Retinal pigment epithelial cell (primary cell): ENCODE results near the gene SEPSECS.

ENCODE experiments used
- DNase-seq: peaks from one replicate; pipeline ENCODE4 v3.0.0-alpha.2; 2010; ENCODE audit warnings: low read depth
- H3K4me3 ChIP-seq: 2 replicates; pipeline ENCODE4 v1.5.1; 2011; ENCODE audit warnings: mild to moderate bottlenecking, low read length, control low read depth, moderate library complexity
- CTCF ChIP-seq: conservative IDR thresholded peaks from 2 replicates; pipeline ENCODE4 v1.5.1; 2011; ENCODE audit warnings: low read depth, low read length, control low read depth, inconsistent platforms

The SEPSECS gene

DNA sequence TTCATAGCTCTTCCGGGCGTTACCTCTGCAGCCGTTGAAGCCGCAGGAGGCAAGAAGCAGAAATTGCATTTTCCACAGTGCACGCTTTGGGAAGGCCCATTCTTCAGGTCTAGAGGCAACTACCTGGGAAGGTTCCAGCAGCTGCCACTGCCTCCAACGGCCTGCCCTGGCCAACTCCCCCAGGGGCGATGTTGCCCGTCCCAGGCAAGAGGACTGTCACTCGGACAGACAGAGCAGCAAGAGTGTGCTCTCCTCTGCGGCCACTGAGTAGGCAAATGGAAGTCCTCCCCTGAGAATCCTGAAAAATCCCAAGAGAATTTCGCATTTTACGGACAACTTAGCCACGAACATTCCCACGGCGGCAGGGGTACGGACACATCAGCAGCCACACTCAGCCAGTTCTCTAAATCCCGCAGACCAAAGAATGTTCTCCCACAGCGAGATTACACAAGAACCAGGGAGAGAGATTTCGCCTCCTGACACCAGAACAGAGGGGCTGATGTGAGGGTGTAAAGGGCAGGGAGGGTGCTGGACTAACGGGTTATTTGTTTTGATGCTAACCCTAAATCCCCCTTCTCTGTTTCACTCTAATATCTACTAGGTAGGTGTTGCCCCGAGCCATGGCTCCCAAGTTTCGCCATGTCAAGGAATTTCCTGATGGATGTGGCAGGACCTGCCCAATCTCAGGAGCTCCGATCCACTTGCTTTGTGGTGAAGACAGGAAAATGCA lies 63.8 kb downstream of the SEPSECS start:
- DNase-seq = no peak
- TF ChIP-seq CTCF = no peak
- no peak overlapping the region for H3K4me3 ChIP-seq

DNA sequence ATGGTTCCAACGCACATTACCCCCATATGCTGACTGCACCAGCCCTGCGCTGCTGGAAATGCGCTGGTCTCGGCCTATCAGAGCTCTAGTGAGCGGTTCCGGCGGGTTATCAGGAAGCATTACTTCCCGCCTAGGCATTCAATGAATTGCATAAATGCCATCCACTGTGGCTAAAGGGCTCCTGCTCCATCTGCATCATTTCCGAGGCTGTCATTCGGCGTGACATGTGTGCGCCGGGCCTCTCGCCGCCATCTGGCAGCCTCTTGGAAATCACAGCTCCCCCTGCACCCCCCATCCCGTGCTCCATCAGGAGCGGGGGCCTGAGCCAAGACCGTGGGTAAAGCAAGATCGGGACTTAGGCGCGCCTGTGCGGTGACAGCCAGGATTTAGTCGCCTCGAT lies 64.4 kb downstream of the SEPSECS start:
- TF ChIP-seq CTCF = no peak
- DNase-seq = no peak

GRCh38 chr4:25092139-25092538 lies 68.1 kb downstream of the SEPSECS start:
- H3K4me3 ChIP-seq = no peak overlapping the region
- no peak for TF ChIP-seq CTCF
- no peak for DNase-seq

More for the DNA sequence above, 64.4 kb downstream of the SEPSECS start:
- no peak overlapping the region for H3K4me3 ChIP-seq

GRCh38 chr4:25090516-25090915 lies 69.7 kb downstream of the SEPSECS start:
- DNase-seq = no peak
- TF ChIP-seq CTCF = no peak
- H3K4me3 ChIP-seq = no peak overlapping the region

DNA sequence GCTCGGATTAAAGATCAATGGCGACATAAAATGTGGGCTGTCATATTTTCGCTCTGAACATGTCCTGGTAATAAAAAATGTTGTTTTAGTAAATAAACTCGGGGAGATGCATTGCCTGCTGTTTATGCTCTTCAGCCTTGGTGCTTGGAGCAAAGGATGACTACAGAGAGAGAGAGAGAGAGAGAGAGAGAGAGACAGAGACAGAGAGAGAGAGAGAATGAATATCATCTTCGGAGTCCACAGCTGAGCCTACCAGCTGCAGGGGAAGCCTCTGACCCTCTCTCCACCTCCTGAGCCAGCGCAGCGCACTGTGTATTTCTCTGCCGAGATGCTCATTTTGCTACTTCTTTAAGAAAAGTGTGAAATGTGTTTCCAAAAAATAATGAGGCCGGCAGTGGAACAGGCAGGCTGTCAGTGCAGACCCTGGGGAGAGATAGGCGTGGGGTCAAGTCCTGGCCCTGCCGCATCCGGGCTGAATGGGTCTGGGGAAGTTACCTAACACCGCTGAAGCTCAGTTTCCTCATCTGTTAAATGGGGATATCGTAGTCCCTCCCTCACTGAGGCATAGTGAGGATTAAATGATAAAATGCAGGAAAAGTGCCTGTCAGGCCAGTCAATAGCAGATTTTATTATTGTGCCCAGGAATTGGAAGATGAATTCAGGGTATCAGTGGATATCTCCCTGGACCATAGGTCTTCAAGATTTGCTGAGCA lies 71.0 kb downstream of the SEPSECS start:
- H3K4me3 ChIP-seq = no peak overlapping the region
- TF ChIP-seq CTCF = no peak
- DNase-seq = no peak

DNA sequence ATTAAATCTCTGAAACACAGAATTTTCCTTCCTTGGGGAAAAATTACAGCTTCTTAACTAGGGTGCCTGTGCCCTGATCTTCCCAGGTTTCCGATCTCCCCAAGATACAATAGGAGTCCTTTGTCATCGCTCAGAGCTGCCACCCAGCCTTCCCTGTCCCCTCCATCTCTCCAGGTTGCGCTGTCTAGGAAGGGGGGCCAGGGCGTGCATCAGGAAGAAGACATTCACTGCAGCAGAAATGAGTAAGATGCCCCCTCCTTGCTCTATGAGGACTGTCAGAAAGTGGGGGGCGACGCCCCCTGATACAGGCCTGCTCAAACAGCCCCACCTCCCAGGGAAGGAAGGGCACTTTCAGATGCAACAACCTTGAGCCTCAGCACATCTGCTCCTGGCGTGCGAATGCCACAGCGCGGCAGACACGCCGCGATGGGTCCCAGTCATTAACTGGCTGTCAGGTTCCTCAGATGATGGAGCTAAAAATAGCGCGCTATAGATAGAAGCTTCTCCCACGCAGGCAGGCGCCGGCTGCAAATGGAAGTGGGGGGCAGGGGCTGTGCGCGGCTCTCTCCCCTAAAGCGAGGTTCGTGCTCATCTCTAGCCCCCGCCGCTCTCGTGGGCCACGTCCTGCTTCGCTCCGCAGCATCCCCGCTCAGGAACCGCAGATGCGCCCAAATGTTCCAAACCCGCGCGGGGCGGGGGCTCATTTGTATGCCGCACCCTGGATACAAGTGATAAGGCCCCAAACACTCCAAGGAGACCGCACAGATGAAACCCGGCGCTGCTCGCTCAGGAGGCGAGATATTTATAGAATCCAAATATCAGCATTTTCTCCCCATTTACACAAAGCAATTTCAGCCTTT lies 71.9 kb downstream of the SEPSECS start:
- no peak overlapping the region for H3K4me3 ChIP-seq
- DNase-seq = no peak
- TF ChIP-seq CTCF = no peak
